H1 (cell line): ENCODE measurements around the gene LRCH3. TPM values are rescaled to one million over a fixed set of nuclear protein-coding genes. Genes with fewer than 3 reads are reported as not detected.

Experiments used
- CTCF ChIA-PET: fragments of 300-600 bp; sonication (Branson Sonifier 250); formaldehyde crosslinking; loops from one replicate; lab custom pipeline; 2021; ENCODE audit not compliant: partially characterized antibody; lab: Charles Lee
- POLR2A ChIA-PET: fragments of 300-600 bp; sonication (Branson Sonifier 250); formaldehyde crosslinking; loops from one replicate; lab custom pipeline; 2021; ENCODE audit warnings: inconsistent platforms; ENCODE audit not compliant: partially characterized antibody; lab: Charles Lee
- DNase-seq, 2 experiments: peaks; one replicate each; pipeline versions ENCODE4 v3.0.0 to v3.0.0-alpha.2; 2010 to 2022; ENCODE audit warnings: low spot score in 2 of 2, low read depth in 1 of 2, mixed read lengths in 1 of 2
- FAIRE-seq: peaks from 2 replicates; lab custom pipeline; 2011; peaks lifted over from hg19 to GRCh38; lab: Jason Lieb, UNC
- H2AFZ ChIP-seq: 2 replicates; pipeline ENCODE4 v1.8.1; 2012; ENCODE audit warnings: low read length, inconsistent platforms
- H2AK5ac ChIP-seq: 2 replicates; pipeline ENCODE4 v1.6.1; 2013; ENCODE audit warnings: low read depth, low read length
- H2BK120ac ChIP-seq: replicated peaks from 2 replicates; pipeline ENCODE3; 2013; ENCODE audit warnings: low read depth, low read length, inconsistent platforms
- H2BK12ac ChIP-seq: 2 replicates; pipeline ENCODE4 v1.6.1; 2013; ENCODE audit warnings: low read depth, low read length
- H2BK15ac ChIP-seq: 2 replicates; pipeline ENCODE4 v1.6.1; 2013; ENCODE audit warnings: low read length
- H2BK20ac ChIP-seq: 2 replicates; pipeline ENCODE4 v1.6.1; 2013; ENCODE audit warnings: low read length
- H2BK5ac ChIP-seq: 2 replicates; pipeline ENCODE4 v1.6.1; 2013; ENCODE audit warnings: low read depth, low read length
- H3K14ac ChIP-seq: 2 replicates; pipeline ENCODE4 v1.6.1; 2013; ENCODE audit warnings: inconsistent platforms; ENCODE audit not compliant: insufficient read length
- H3K18ac ChIP-seq: 2 replicates; pipeline ENCODE4 v1.6.1; 2013; ENCODE audit warnings: low read length; ENCODE audit errors: extremely low read depth
- H3K23ac ChIP-seq: 2 replicates; pipeline ENCODE4 v1.6.1; 2013; ENCODE audit warnings: inconsistent platforms; ENCODE audit not compliant: insufficient read length
- H3K23me2 ChIP-seq: 2 replicates; pipeline ENCODE4 v1.6.1; 2013; ENCODE audit warnings: low read depth, low read length
- H3K27ac ChIP-seq: 2 replicates; pipeline ENCODE4 v1.6.1; 2011; ENCODE audit warnings: low read depth, low read length, inconsistent platforms
- H3K27me3 ChIP-seq, 4 experiments: replicated peaks in 1 of 4; 1 replicate in 1 of 4; 2 replicates in 3 of 4; pipeline versions ENCODE4 v1.6.1 to v1.8.1; 2011 to 2013; ENCODE audit warnings: low read length in 3 of 4, mild to moderate bottlenecking in 3 of 4, inconsistent platforms in 2 of 4, mixed read lengths in 2 of 4, moderate library complexity in 1 of 4; ENCODE audit not compliant: control insufficient read depth in 3 of 4, insufficient read depth in 3 of 4; ENCODE audit errors: extremely low read depth in 1 of 4
- H3K36me3 ChIP-seq, 4 experiments: 2 replicates each; pipeline versions ENCODE4 v1.6.1 to v1.8.1; 2011 to 2013; ENCODE audit warnings: mild to moderate bottlenecking in 4 of 4, low read length in 3 of 4, moderate library complexity in 2 of 4, control low read depth in 1 of 4, inconsistent platforms in 1 of 4; ENCODE audit not compliant: insufficient read depth in 4 of 4, control insufficient read depth in 2 of 4
- H3K4ac ChIP-seq: replicated peaks from 2 replicates; pipeline ENCODE3; 2013; ENCODE audit warnings: low read length, low read depth, mixed read lengths, inconsistent platforms; ENCODE audit not compliant: insufficient read length
- H3K4me1 ChIP-seq, 4 experiments: replicated peaks in 1 of 4; 1 replicate in 1 of 4; 2 replicates in 3 of 4; pipeline versions ENCODE4 v1.6.1 to v1.8.1; 2011 to 2013; ENCODE audit warnings: low read length in 3 of 4, inconsistent platforms in 2 of 4, mixed read lengths in 1 of 4; ENCODE audit not compliant: insufficient read depth in 4 of 4, control insufficient read depth in 3 of 4
- H3K4me2 ChIP-seq, 2 experiments: 2 replicates each; pipeline versions ENCODE4 v1.6.1 to v1.8.1; 2011 to 2013; ENCODE audit warnings: low read depth in 2 of 2, low read length in 2 of 2, control low read depth in 1 of 2, inconsistent platforms in 1 of 2, mild to moderate bottlenecking in 1 of 2; ENCODE audit not compliant: insufficient read depth in 1 of 2
- H3K4me3 ChIP-seq, 4 experiments: fragments of 200-600, 300-600 bp in 1 of 4; sonication (generic), shearing (Covaris generic), sonication (Bioruptor Twin) in 1 of 4; 2 replicates each; pipeline versions ENCODE4 v1.5.1 to v1.8.1; 2011 to 2016; ENCODE audit warnings: low read length in 4 of 4, low read depth in 3 of 4, control low read depth in 2 of 4, inconsistent platforms in 2 of 4, mild to moderate bottlenecking in 2 of 4, mixed read lengths in 1 of 4, moderate library complexity in 1 of 4; ENCODE audit not compliant: insufficient read depth in 2 of 4; ENCODE audit errors: extremely low read depth in 1 of 4
- H3K56ac ChIP-seq: replicated peaks from 2 replicates; pipeline ENCODE3; 2013; ENCODE audit warnings: low read depth, mild to moderate bottlenecking, mixed read lengths, low read length, inconsistent platforms; ENCODE audit not compliant: insufficient read length
- H3K79me1 ChIP-seq: 2 replicates; pipeline ENCODE4 v1.6.1; 2013; ENCODE audit warnings: low read depth, low read length, control low read depth
- H3K79me2 ChIP-seq, 2 experiments: 2 replicates each; pipeline versions ENCODE4 v1.6.1 to v1.8.1; 2012 to 2013; ENCODE audit warnings: low read length in 2 of 2, mild to moderate bottlenecking in 2 of 2, inconsistent platforms in 1 of 2; ENCODE audit not compliant: insufficient read depth in 2 of 2, control insufficient read depth in 1 of 2
- H3K9ac ChIP-seq, 4 experiments: replicated peaks in 1 of 4; 1 replicate in 1 of 4; 2 replicates in 3 of 4; pipeline versions ENCODE4 v1.6.1 to v1.8.1; 2011 to 2013; ENCODE audit warnings: low read depth in 3 of 4, low read length in 3 of 4, control low read depth in 2 of 4, mild to moderate bottlenecking in 2 of 4, moderate library complexity in 2 of 4, inconsistent platforms in 1 of 4; ENCODE audit errors: extremely low read depth in 1 of 4
- H3K9me3 ChIP-seq, 2 experiments: 2 replicates each; pipeline versions ENCODE4 v1.6.1 to v1.8.1; 2012 to 2013; ENCODE audit warnings: mild to moderate bottlenecking in 2 of 2, moderate library complexity in 2 of 2, control low read depth in 1 of 2, inconsistent platforms in 1 of 2, low read depth in 1 of 2, low read length in 1 of 2, mixed read lengths in 1 of 2; ENCODE audit not compliant: insufficient read depth in 2 of 2
- H4K20me1 ChIP-seq, 2 experiments: replicated peaks in 1 of 2; 2 replicates each; pipeline versions ENCODE3 to v1.8.1; 2011 to 2013; ENCODE audit warnings: inconsistent platforms in 2 of 2, low read length in 2 of 2, mild to moderate bottlenecking in 1 of 2; ENCODE audit not compliant: insufficient read depth in 2 of 2, control insufficient read depth in 1 of 2
- H4K5ac ChIP-seq: 2 replicates; pipeline ENCODE4 v1.6.1; 2013; ENCODE audit warnings: low read length, low read depth, mixed read lengths, inconsistent platforms; ENCODE audit not compliant: insufficient read length
- H4K8ac ChIP-seq: 2 replicates; pipeline ENCODE4 v1.8.0; 2013; ENCODE audit warnings: mild to moderate bottlenecking, moderate library complexity, low read length, inconsistent platforms; ENCODE audit not compliant: insufficient read depth; ENCODE audit errors: extremely low read depth
- H4K91ac ChIP-seq: replicated peaks from 2 replicates; pipeline ENCODE3; 2013; ENCODE audit warnings: low read length, mixed read lengths, inconsistent platforms; ENCODE audit not compliant: insufficient read length
- JUND ChIP-seq: IDR thresholded peaks from 2 replicates; pipeline ENCODE4 v1.6.1; 2011; ENCODE audit warnings: mild to moderate bottlenecking, improper control_type of control experiment, low read length
- WGBS, 2 experiments: shearing (Covaris generic) in 1 of 2; methylation state at CpG; one replicate each; pipeline versions ENCODE4 v1.1.6 to v1.1.7; 2013 to 2015; ENCODE audit warnings: low lambda C conversion rate in 2 of 2, mixed read lengths in 2 of 2, inconsistent platforms in 1 of 2, low coverage in 1 of 2, missing lambda C conversion rate in 1 of 2; ENCODE audit not compliant: insufficient replicate concordance in 2 of 2, insufficient coverage in 1 of 2, insufficient read length in 1 of 2; ENCODE audit errors: extremely low coverage in 1 of 2, missing lambda C conversion rate in 1 of 2; 5-methylcytosine and 5-hydroxymethylcytosine counted together
- polyA plus RNA-seq, 7 experiments: library from polyadenylated mRNA; depleted of rRNA in 3 of 7; stranded (reverse) in 5 of 7; unstranded in 2 of 7; fragments of >200 nt in 5 of 7; fragments of 200-250 nt in 2 of 7; gene quantifications; 1 replicate in 5 of 7; 2 replicates in 1 of 7; 4 replicates in 1 of 7; pipeline versions ENCODE4 v1.2.1 to v1.2.3, GENCODE V29; 2011 to 2013; ENCODE audit warnings: missing spikeins in 2 of 7, mixed read lengths in 2 of 7
- total RNA-seq: library from RNA; stranded (reverse); fragmentation: NEBNext Ultra II Directional; extraction: Animal tissue kit (Norgen Biotek cat#: 25700); gene quantifications from 2 replicates; pipeline ENCODE4 v1.2.1, GENCODE V29; 2021

The LRCH3 gene
- total and polyA plus RNA-seq, 2 of the 8 experiments (the other 6 are each of a cell fraction or from before 2014, with no cell fraction given): 58.4 to 66.0 TPM

- no peaks in the 10 kb centered on the region; a peak in 1 of 8 replicates for H3K36me3 ChIP-seq
- H3K4me3 ChIP-seq: no peak overlapping the region
- H3K23me2 ChIP-seq: no peaks in the 10 kb centered on the region
- H4K91ac ChIP-seq: no peak overlapping the region
- no peak overlapping the region for H4K5ac ChIP-seq
- H3K4me2 ChIP-seq: no peak overlapping the region
- no peak overlapping the region for H2BK5ac ChIP-seq
- no peaks in the 10 kb centered on the region for H3K9me3 ChIP-seq
- H2BK12ac ChIP-seq: no peak overlapping the region
- DNase-seq: no peak
- H2BK15ac ChIP-seq: no peak overlapping the region
- no peak overlapping the region for H2BK20ac ChIP-seq
- H3K56ac ChIP-seq: no peak overlapping the region
- no peak overlapping the region for H4K8ac ChIP-seq
- no peak overlapping the region for H3K9ac ChIP-seq
- H3K79me2 ChIP-seq: peaks cover 0 to 78% of the 10 kb centered on the region in 2 experiments; a peak in 2 of 4 replicates
- ChIA-PET POLR2A (no interaction called here), CTCF (no interaction called here)
- H3K79me1 ChIP-seq: peaks cover 3% of the 10 kb centered on the region
- no peak overlapping the region for H3K14ac ChIP-seq
- H3K4ac ChIP-seq: no peak overlapping the region
- FAIRE-seq: no peak
- H3K18ac ChIP-seq: no peak overlapping the region
- peaks cover 0 to 3% of the 10 kb centered on the region in 2 experiments for H4K20me1 ChIP-seq
- H2AK5ac ChIP-seq: no peak overlapping the region
- TF ChIP-seq JUND: no peak
- H3K4me1 ChIP-seq: peaks cover 0 to 3% (median 0%) of the 10 kb centered on the region in 4 experiments; a peak in 4 of 7 replicates
- H2BK120ac ChIP-seq: no peak overlapping the region
- H3K27me3 ChIP-seq: no peaks in the 10 kb centered on the region
- no peak overlapping the region for H2AFZ ChIP-seq
- no peak overlapping the region for H3K23ac ChIP-seq
- H3K27ac ChIP-seq: no peak overlapping the region
- 94% methylated on average over 3 of the region's 3 CpGs; no CpG with 5 or more reads in 1 of the 2 experiments for WGBS, 2 experiments
Observed at GRCh38 chr3:197811343-197811742, 20.3 kb downstream of the LRCH3 start.
